SU-DHL-6 (cell line): ENCODE results near the gene VTA1.

Experiments
- EZH2phosphoT487 ChIP-seq: fragments of 200-600 bp; sonication (generic), shearing (Covaris generic); conservative IDR thresholded peaks from 2 replicates; pipeline ENCODE4 v1.6.1; 2018; ENCODE audit warnings: mild to moderate bottlenecking, antibody characterized with exemption, low read length, moderate library complexity, mixed read lengths
- TF ChIP-seq, protein P1 (sequence below): fragments of 200-600 bp; sonication (generic); IDR thresholded peaks from one replicate; pipeline ENCODE4 v1.5.1; 2017; ENCODE audit warnings: antibody characterized with exemption, mild to moderate bottlenecking, low read length, moderate library complexity; ENCODE audit not compliant: insufficient read depth, poor library complexity, severe bottlenecking

GRCh38 chr6:142165227-142165626, 18.2 kb downstream of the VTA1 start:
- TF ChIP-seq, protein P1, sequence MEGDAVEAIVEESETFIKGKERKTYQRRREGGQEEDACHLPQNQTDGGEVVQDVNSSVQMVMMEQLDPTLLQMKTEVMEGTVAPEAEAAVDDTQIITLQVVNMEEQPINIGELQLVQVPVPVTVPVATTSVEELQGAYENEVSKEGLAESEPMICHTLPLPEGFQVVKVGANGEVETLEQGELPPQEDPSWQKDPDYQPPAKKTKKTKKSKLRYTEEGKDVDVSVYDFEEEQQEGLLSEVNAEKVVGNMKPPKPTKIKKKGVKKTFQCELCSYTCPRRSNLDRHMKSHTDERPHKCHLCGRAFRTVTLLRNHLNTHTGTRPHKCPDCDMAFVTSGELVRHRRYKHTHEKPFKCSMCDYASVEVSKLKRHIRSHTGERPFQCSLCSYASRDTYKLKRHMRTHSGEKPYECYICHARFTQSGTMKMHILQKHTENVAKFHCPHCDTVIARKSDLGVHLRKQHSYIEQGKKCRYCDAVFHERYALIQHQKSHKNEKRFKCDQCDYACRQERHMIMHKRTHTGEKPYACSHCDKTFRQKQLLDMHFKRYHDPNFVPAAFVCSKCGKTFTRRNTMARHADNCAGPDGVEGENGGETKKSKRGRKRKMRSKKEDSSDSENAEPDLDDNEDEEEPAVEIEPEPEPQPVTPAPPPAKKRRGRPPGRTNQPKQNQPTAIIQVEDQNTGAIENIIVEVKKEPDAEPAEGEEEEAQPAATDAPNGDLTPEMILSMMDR, result no peak
- no peak for TF ChIP-seq EZH2phosphoT487
